HG03175 (cell line): Measurements from ENCODE around the gene GPR107.

Source experiments
- ATAC-seq: cut with Tn5 transposase; IDR thresholded peaks from one replicate; pipeline ENCODE4 v1.9.1; 2021; ENCODE audit warnings: mild to moderate bottlenecking, moderate library complexity; ENCODE audit not compliant: unreplicated experiment

Gene GPR107

DNA sequence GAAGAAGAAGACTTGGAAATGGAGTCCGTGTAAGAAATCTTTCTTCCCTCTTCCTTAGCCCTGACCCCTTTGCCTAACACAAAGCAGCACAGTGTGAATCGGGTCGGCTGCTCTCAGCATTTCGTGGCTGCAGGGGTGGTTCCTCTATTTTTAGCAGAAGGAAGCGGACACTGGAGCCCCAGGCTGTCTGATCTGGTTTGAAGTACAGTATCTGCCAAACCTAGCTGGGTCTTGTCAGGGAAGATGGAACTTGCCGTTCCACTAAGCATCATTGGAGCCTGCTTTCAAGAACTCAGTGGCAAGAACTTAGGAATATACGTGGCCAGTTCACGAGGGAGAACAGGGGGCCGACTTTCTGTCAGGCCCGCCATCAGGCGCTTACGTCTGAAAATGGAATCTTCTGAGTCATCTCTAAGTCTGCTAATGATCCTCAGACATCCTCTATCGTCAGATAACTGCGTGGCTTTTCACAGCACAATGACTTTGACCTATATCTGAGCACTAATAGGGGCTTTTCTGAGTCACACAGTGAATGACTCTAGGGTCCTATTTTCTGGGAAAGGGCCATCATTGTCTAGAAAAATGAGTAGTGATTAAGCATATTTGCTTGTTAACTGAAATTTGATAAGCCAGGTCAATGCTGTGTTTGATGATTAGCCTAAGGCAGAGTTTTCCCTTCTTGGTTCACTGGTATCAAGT lies 75.2 kb downstream of the GPR107 start:
- peak; percentile 71 for ATAC-seq

DNA sequence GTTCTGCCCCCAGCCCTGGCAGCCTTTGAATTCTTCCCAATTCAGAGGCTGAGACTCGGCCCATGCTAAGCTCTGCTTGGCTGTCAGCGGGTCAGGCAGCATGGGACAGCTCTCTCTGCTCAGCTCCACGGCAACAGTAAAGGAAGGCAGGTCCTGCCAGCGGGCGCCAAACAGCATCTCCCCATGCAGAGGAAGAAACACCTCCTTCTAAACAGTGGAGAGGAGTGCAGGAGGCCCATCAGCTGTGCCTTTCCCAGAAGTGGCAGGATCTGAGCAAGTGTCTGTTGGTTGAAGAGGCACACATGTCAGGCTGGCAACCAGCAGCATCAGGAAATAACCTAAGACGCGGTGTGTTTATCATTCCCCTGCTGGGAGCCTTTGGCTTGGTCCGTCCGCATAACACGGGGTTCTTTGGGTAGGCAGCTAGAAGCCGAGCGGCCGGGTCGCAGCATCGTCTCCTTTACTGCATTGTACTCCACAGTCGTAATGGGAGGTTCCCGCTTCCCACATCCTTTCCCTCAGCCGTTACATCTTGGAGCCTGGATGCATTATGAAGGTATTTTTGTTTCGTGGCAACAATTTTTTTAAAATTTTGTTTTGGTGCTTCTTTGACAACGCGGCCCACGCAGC lies 75.8 kb downstream of the GPR107 start:
- peak; percentile 12 for ATAC-seq

DNA sequence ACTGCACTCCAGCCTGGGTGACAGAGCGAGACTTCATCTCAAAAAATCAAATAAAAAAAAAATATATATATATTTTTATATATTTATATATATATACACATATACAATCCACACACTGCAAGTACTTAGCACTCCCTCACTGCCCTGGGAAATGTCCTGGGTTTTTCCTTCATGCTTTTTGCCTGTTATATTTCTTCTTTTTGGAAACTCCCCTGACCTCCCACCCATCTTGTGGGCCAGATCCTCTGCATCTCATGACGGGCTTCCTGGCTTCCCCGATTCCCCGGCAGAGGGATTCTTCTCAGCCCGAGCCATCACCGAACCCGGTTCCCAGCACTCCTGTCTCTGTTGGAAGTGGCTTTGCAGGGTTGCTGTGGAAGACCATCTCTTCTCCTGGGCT lies 79.0 kb downstream of the GPR107 start:
- ATAC-seq: no peak

- no peak for ATAC-seq
These were observed 83.5 kb downstream of the GPR107 start for GRCh38 chr9:130137081-130137640.

DNA sequence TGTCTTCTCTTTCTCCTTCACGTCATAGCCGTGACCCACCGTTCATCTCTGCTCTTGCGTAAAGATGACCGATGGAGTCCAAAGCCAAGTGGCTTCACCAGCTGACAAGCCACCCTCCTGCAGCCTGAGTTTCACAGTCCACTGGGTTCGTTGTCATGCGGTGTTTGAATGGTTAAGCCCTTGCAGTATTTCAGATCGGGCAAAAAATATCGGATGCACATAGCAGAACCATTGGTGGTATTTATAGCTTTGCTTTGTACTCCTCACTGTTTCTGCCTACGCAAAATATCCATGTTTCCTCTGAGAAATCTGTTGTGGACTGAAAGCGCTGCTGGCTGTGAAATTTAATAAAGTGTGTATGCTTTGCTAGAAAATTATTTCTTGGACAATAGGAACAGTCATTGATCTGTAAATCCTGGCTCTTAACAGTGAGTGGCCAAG lies 84.0 kb downstream of the GPR107 start:
- no peak for ATAC-seq

- ATAC-seq: no peak
These were observed 84.5 kb downstream of the GPR107 start for GRCh38 chr9:130138171-130138653.

DNA sequence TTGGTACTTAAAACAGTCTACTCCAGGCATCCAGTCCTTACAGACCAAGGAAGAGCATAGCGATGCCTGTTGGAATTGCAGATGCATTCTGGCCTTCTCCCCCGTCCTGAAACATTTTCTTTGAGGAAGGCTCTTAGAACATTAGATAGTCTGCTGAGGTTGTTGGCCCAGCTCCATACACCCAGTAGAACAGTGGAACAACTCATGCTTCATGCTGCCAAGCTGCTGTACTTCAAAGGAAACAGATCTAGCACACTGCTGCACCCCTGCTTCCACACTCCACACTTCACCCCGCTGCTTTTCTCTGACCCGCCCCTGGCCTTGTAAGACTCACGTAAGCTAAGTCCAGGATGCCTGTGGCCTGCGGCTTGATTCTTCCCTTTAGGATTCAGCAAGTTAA lies 85.1 kb downstream of the GPR107 start:
- ATAC-seq: no peak

DNA sequence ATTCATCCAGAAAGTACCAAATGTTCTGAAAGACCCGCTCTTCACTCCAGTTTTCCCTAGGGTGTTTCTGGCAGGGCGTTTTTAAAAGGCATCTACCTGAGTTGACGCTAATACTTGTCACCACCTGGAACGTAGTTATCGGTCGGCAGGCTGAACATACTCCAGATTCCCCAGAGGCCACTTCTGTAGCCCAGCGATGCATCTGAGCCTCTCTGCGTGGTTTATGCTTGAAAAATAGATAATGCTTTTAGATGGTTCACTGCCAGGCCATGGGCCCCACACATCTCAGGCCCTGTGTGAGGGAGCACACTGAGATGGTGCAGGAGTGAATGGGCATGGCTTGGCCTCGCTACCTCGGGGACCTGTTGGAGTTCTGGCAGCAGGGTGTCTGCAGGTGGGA lies 85.5 kb downstream of the GPR107 start:
- no peak for ATAC-seq

DNA sequence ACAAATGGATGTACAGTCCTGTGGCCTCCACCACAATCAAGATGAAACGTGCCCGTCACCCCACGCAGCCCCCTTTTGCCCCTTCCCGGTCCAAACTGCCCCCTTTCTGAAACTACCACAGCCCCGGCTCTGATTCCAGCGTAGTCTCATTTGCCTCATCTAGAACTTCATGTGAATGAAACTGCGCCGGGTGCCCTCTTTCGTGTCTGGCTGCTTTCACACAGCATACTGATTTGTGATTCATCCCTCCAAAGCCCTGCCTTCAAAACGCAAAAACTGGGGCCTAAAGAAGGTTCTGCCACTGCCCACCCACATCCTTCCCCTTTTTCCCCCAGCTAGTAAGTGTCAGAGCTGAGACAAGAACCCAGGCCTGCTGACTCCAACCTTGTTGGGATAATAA lies 87.0 kb downstream of the GPR107 start:
- no peak for ATAC-seq

DNA sequence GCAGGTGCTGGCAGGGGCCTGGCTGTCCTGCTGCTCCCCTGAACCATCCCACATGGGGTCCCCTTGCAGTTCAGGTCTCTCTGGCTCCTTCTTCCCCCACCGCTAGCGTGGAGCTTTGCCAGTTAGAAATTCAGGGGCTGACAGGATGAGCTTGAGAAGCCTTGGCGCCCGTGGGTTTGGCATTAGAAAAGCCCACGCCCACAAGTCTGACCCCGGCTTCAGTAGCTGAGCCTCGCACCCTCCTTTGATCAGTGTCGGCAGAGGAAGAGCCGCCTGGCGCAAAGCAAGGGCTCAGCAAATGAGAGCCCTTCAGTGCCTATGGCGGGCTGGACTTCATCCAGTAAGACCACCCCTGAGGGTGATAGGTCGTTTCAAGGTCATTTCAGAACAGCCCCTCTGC lies 88.3 kb downstream of the GPR107 start:
- no peak for ATAC-seq

- ATAC-seq: no peak
These were observed 88.9 kb downstream of the GPR107 start for GRCh38 chr9:130142641-130143040.

GRCh38 chr9:130143279-130143893 lies 89.7 kb downstream of the GPR107 start:
- ATAC-seq: no peak

DNA sequence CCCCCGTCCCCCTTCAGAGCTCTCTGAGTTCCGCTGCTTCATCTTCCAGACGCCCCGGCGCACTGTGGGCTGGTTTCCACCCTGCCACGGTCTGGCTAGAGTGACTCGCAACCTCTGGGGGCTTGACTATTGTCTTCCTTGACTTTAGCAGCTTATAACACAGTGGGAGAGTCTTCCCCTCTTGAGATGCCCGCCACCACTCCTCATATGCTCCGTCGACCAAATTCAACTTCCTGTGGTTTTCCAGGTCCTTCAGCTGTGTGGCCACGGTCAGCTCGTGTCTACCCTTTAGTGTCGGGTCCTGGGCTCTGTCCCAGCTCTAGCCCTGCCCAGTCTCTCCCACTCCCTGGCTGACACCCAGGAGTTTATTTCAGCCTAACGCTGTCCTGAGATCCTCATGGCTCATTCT lies 90.3 kb downstream of the GPR107 start:
- no peak for ATAC-seq

GRCh38 chr9:130144703-130145102 lies 91.0 kb downstream of the GPR107 start:
- no peak for ATAC-seq

DNA sequence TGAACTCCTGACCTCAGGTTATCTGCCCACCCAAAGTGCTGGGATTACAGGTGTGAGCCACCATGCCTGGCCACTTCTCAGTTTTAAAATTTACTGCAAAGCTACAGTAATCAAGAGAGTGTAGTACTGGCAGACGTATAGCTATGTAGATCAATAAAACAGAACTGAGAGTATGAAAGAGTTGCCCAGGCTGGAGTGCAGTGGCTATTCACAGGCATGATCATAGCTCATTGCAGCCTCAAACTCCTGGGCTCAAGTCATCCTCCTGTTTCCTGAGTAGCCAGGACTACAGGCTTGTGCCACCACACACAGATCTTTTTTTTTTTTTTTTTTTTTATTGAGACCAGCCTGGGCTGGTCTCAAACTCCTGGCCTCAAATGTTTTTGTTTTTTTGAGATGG lies 92.0 kb downstream of the GPR107 start:
- ATAC-seq: no peak

DNA sequence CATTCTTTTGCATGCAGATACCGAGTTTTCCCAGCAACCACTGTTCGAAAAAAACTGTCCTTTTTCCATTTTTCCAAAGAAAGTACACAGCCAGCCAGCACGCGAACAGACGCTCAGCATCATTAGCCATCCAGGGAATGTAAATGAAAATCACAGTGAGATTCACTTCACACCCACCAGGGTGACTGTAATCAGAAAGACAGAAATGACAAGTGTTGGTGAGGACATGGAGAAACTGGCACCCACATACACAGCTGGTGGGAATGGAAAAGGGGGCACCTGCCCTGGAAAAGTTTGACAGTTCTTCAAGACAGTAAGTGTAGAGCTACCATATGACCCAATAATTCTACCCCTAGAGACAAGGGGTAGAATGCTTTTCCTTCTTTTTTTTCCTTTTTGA lies 93.5 kb downstream of the GPR107 start:
- ATAC-seq: no peak

GRCh38 chr9:130147910-130148309 lies 94.2 kb downstream of the GPR107 start:
- ATAC-seq: no peak

GRCh38 chr9:130149031-130149430 lies 95.3 kb downstream of the GPR107 start:
- ATAC-seq: no peak

- no peak for ATAC-seq
These were observed 96.1 kb downstream of the GPR107 start for GRCh38 chr9:130149654-130150286.

GRCh38 chr9:130150779-130151382 lies 97.2 kb downstream of the GPR107 start:
- no peak for ATAC-seq

- ATAC-seq: no peak
These were observed 101.1 kb downstream of the GPR107 start for GRCh38 chr9:130154816-130155215.
